Panc1 (cell line): ENCODE data around the gene ZNF516. TPM values are rescaled to one million over a fixed set of nuclear protein-coding genes. Genes with fewer than 3 reads are reported as not detected.

Source experiments
- ATAC-seq: fragments of 200-7000 bp; cut with Tn5 transposase; 2 replicates; pipeline ENCODE4 v1.9.1; 2020; ENCODE audit warnings: mild to moderate bottlenecking, moderate library complexity
- BruUV-seq: library from RNA; stranded (reverse); fragments of 400-500 nt; replicated peaks from 2 replicates; lab custom pipeline; 2021; lab: Mats Ljungman, UMichigan
- CTCF ChIA-PET: fragments of 300-600 bp; sonication (Branson Sonifier 250); formaldehyde crosslinking; loops from one replicate; lab custom pipeline; 2022; ENCODE audit warnings: antibody characterized with exemption; lab: Charles Lee
- POLR2A ChIA-PET: fragments of 300-600 bp; sonication (Branson Sonifier 250); formaldehyde crosslinking; loops from one replicate; lab custom pipeline; 2022; ENCODE audit warnings: antibody characterized with exemption; lab: Charles Lee
- DNase-seq: peaks from one replicate; pipeline ENCODE4 v3.0.0-alpha.2; 2010; ENCODE audit warnings: low read depth, low spot score
- H3K27ac ChIP-seq: 2 replicates; pipeline ENCODE4 v1.5.1; 2011; ENCODE audit warnings: mild to moderate bottlenecking, low read length, inconsistent platforms
- H3K27me3 ChIP-seq: fragments of 200-500 bp; sonication (Bioruptor generic); 2 replicates; pipeline ENCODE4 v1.6.0; 2014; ENCODE audit warnings: low read length, inconsistent platforms; ENCODE audit not compliant: control insufficient read depth, insufficient read depth
- H3K36me3 ChIP-seq: fragments of 200-500 bp; sonication (Bioruptor generic); 2 replicates; pipeline ENCODE4 v1.5.1; 2014; ENCODE audit warnings: inconsistent platforms, mild to moderate bottlenecking, low read length, moderate library complexity; ENCODE audit not compliant: control insufficient read depth, insufficient read depth
- H3K4me1 ChIP-seq: 2 replicates; pipeline ENCODE4 v1.5.1; 2011; ENCODE audit warnings: inconsistent platforms, mild to moderate bottlenecking, low read length, moderate library complexity; ENCODE audit not compliant: control insufficient read depth, insufficient read depth
- H3K4me3 ChIP-seq, 2 experiments: 2 replicates each; pipeline ENCODE4 v1.5.1; 2011 to 2012; ENCODE audit warnings: low read depth in 2 of 2, low read length in 2 of 2, mild to moderate bottlenecking in 2 of 2, inconsistent platforms in 1 of 2, moderate library complexity in 1 of 2
- H3K9me3 ChIP-seq: fragments of 200-500 bp; sonication (Bioruptor generic); 2 replicates; pipeline ENCODE4 v1.5.1; 2014; ENCODE audit warnings: low read depth, mild to moderate bottlenecking, inconsistent platforms, low read length, moderate library complexity; ENCODE audit not compliant: control insufficient read depth, insufficient read depth
- POLR2AphosphoS5 ChIP-seq: IDR thresholded peaks from 2 replicates; pipeline ENCODE4 v1.6.1; 2012; ENCODE audit warnings: mild to moderate bottlenecking, low read depth, low read length, moderate library complexity
- REST ChIP-seq, 2 experiments: IDR thresholded peaks; 2 replicates each; pipeline ENCODE4 v1.6.1; 2011 to 2012; ENCODE audit warnings: low read depth in 2 of 2, control low read depth in 1 of 2, low read length in 1 of 2, mild to moderate bottlenecking in 1 of 2, moderate library complexity in 1 of 2; ENCODE audit not compliant: insufficient read depth in 1 of 2
- SIN3A ChIP-seq: IDR thresholded peaks from 2 replicates; pipeline ENCODE4 v1.6.1; 2012; ENCODE audit warnings: low read depth, mild to moderate bottlenecking, low read length, moderate library complexity, borderline replicate concordance; ENCODE audit not compliant: insufficient read depth
- TCF7L2 ChIP-seq: IDR thresholded peaks from 2 replicates; pipeline ENCODE4 v1.6.1; 2011; ENCODE audit warnings: mild to moderate bottlenecking, low read depth, low read length, inconsistent platforms
- in situ Hi-C: cut with HindIII; loops from 2 replicates; pipeline ENCODE4 v1.10.0; 2016; ENCODE audit warnings: low sequenced_read_pairs, low pct_unique_long_range_greater_than_20kb
- intact Hi-C: fragments of 100-400 bp; cut with micrococcal nuclease; formaldehyde crosslinking; loops from one replicate; pipeline ENCODE4 v1.10.0; 2022; ENCODE audit not compliant: unreplicated experiment
- total RNA-seq: library from RNA; stranded (reverse); gene quantifications from one replicate; pipeline ENCODE4 v1.2.1, GENCODE V29; 2021; ENCODE audit not compliant: unreplicated experiment
- TF ChIP-seq, protein P1 (sequence below): fragments of 450-650 bp; IDR thresholded peaks from 2 replicates; pipeline ENCODE4 v1.5.1; 2017; ENCODE audit warnings: mild to moderate bottlenecking

The ZNF516 gene
- total RNA-seq, 1 experiment from 2014 or later = 28.6 TPM

DNA sequence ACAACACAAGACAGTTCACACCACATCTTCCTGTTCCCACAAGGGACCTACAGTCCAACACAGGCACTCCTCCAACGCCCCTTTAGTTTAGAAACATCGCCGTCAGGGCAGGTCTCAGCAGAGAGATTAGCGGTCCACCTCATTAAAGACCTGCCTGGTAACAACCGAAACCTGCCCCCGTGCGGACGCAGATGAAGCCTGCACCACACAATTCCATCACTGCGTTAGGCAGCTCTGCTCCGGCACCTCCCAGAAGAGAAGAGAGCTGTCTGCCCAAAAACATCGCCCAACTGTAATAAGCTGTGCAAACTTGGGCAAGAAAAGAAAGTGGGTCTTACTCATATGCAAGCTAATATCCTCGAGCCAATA is 32.7 kb downstream of the ZNF516 start:
- H3K36me3 ChIP-seq = no peaks in the 10 kb centered on the region
- ChIA-PET CTCF (no interaction called here), POLR2A (no interaction called here)
- no peak overlapping the region for H3K4me3 ChIP-seq
- no peaks in the 10 kb centered on the region for H3K9me3 ChIP-seq
- DNase-seq (no peak), ATAC-seq (no peak)
- no peak overlapping the region for H3K27ac ChIP-seq
- no peaks in the 10 kb centered on the region for H3K27me3 ChIP-seq
- in situ Hi-C loops = no loop called here
- no TSS peak for BruUV-seq
- H3K4me1 ChIP-seq = peaks cover 15% of the 10 kb centered on the region
- intact Hi-C loops = no loop called here
- TF ChIP-seq TCF7L2 (no peak), REST (IDR thresholded peaks at IDR 0.05; ENCODE audit: insufficient read depth in 1 of 2, low read depth in 2 of 2, low read length in 1 of 2) (no peak), SIN3A (no peak), POLR2AphosphoS5 (no peak)
- TF ChIP-seq, protein P1, sequence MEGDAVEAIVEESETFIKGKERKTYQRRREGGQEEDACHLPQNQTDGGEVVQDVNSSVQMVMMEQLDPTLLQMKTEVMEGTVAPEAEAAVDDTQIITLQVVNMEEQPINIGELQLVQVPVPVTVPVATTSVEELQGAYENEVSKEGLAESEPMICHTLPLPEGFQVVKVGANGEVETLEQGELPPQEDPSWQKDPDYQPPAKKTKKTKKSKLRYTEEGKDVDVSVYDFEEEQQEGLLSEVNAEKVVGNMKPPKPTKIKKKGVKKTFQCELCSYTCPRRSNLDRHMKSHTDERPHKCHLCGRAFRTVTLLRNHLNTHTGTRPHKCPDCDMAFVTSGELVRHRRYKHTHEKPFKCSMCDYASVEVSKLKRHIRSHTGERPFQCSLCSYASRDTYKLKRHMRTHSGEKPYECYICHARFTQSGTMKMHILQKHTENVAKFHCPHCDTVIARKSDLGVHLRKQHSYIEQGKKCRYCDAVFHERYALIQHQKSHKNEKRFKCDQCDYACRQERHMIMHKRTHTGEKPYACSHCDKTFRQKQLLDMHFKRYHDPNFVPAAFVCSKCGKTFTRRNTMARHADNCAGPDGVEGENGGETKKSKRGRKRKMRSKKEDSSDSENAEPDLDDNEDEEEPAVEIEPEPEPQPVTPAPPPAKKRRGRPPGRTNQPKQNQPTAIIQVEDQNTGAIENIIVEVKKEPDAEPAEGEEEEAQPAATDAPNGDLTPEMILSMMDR = no peak

DNA sequence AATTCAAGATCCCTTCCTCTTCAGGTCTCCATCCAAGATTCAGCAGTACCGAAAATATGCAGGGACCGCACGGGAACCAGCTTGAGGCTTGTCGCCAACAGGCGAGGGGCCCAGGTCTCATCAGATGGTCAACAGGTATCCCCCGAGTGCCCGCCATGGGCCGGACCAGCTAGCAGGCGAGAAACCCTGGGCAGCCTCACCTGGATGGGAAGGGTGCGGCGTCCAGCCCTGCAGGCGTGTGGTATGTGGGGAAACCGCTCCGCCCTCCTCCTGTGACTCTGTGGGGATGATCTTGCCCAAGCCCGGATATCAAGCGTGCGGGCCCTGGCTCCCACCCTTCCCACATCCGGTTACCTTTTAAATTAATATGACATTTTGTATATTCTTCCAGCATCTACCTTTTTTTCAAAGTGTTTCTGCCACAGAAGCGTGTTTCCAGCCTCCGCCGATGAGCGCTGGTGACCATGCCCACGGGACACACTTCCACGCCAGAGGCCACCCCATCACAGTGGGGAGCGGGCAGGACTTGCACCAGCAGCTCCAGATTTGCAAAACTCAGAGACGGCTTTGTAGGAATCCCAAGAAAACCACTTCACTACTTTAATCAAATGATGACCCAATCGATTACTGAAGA is 33.2 kb downstream of the ZNF516 start:
- Histone ChIP-seq H3K4me3 (no peak overlapping the region), H3K9me3 (no peaks in the 10 kb centered on the region), H3K4me1 (peaks cover 15% of the 10 kb centered on the region), H3K36me3 (no peaks in the 10 kb centered on the region), H3K27ac (no peak overlapping the region), H3K27me3 (no peaks in the 10 kb centered on the region)
- no peak for TF ChIP-seq TCF7L2
- TF ChIP-seq, protein P1 = no peak
- no peak for TF ChIP-seq REST (IDR thresholded peaks at IDR 0.05; ENCODE audit: insufficient read depth in 1 of 2, low read depth in 2 of 2, low read length in 1 of 2)
- TF ChIP-seq POLR2AphosphoS5 = no peak
- TF ChIP-seq SIN3A = no peak
- ATAC-seq (no peak), DNase-seq (no peak)
- ChIA-PET POLR2A (no interaction called here), CTCF (no interaction called here)
- no TSS peak for BruUV-seq
- intact Hi-C loops (no loop called here), in situ Hi-C loops (no loop called here)
